ENCODE measurements around the gene RPL7L1. TPM values are rescaled to one million over a fixed set of nuclear protein-coding genes. Genes with fewer than 3 reads are reported as not detected.

Gene RPL7L1
- total and polyA plus RNA-seq, 2 of the 13 experiments (the other 11 are each of a cell fraction or from before 2014, with no cell fraction given): 51.6 to 179 TPM

GRCh38 chr6:42901538-42901957 is 22.1 kb downstream of the RPL7L1 start (continued):
- TF ChIP-seq ZNF605 (CRISPR knock-in tag; IDR thresholded peaks at IDR 0.05) (no peak), KDM4B (CRISPR knock-in tag; IDR thresholded peaks at IDR 0.05) (no peak), HMGXB3 (CRISPR knock-in tag; IDR thresholded peaks at IDR 0.05; ENCODE audit: borderline replicate concordance) (peak; percentile 79; the same call in 1 of the 2 replicates), ZNF614 (CRISPR knock-in tag; IDR thresholded peaks at IDR 0.05; ENCODE audit: borderline replicate concordance) (peak; percentile 80; the same call in 1 of the 2 replicates), PAXIP1 (CRISPR knock-in tag; conservative IDR thresholded peaks at IDR 0.05) (0 out of 2 replicates have a peak, but pooled peaks have one; percentile 13), PLSCR1 (CRISPR knock-in tag; IDR thresholded peaks at IDR 0.05; ENCODE audit: borderline replicate concordance) (no peak), GATAD1 (CRISPR knock-in tag; IDR thresholded peaks at IDR 0.05) (peak; percentile 65), MED1 (CRISPR knock-in tag; IDR thresholded peaks at IDR 0.05) (peak; percentile 69), ERF (CRISPR knock-in tag; IDR thresholded peaks at IDR 0.05) (peak; percentile 75; the same call in 1 of the 2 replicates), PAWR (CRISPR knock-in tag; IDR thresholded peaks at IDR 0.05; ENCODE audit: borderline replicate concordance) (no peak), UBTF (CRISPR knock-in tag; IDR thresholded peaks at IDR 0.05) (peak; percentile 28; the same call in 1 of the 2 replicates), GZF1 (CRISPR knock-in tag; IDR thresholded peaks at IDR 0.05) (0 out of 2 replicates have a peak, but pooled peaks have one; percentile 60), TRIM24 (CRISPR knock-in tag; IDR thresholded peaks at IDR 0.05) (no peak), FOXK2 (IDR thresholded peaks at IDR 0.05) (peak; percentile 67), ZNF331 (CRISPR knock-in tag; IDR thresholded peaks at IDR 0.05) (peak; percentile 71; the same call in 1 of the 2 replicates), GPN1 (CRISPR knock-in tag; IDR thresholded peaks at IDR 0.05; ENCODE audit: borderline replicate concordance) (no peak), SALL1 (CRISPR knock-in tag; IDR thresholded peaks at IDR 0.05) (peak; percentile 50; the same call in 1 of the 2 replicates), ZNF777 (CRISPR knock-in tag; IDR thresholded peaks at IDR 0.05) (no peak), KDM5A (IDR thresholded peaks at IDR 0.05; ENCODE audit: borderline replicate concordance, low read length) (no peak; the same call in 1 of the 2 replicates)
